Ishikawa (cell line): ENCODE data around the gene TRAIP.

Experiments used
- CEBPB ChIP-seq: IDR thresholded peaks from 2 replicates; pipeline ENCODE4 v1.6.1; 2012
- CREB1 ChIP-seq: IDR thresholded peaks from 2 replicates; pipeline ENCODE4 v1.6.1; 2012; ENCODE audit warnings: low read depth
- EP300 ChIP-seq: IDR thresholded peaks from 2 replicates; pipeline ENCODE4 v1.6.1; 2012; ENCODE audit warnings: borderline replicate concordance
- FOXM1 ChIP-seq: IDR thresholded peaks from 2 replicates; pipeline ENCODE4 v1.6.1; 2012; ENCODE audit warnings: low read depth, borderline replicate concordance
- RAD21 ChIP-seq: IDR thresholded peaks from 2 replicates; pipeline ENCODE4 v1.6.1; 2012; ENCODE audit warnings: low read depth
- TAF1 ChIP-seq: IDR thresholded peaks from 2 replicates; pipeline ENCODE4 v1.6.1; 2012; ENCODE audit warnings: low read depth, mild to moderate bottlenecking
- YY1 ChIP-seq: IDR thresholded peaks from 2 replicates; pipeline ENCODE4 v1.6.1; 2012; ENCODE audit warnings: low read depth
- ZBTB7A ChIP-seq: IDR thresholded peaks from 2 replicates; pipeline ENCODE4 v1.6.1; 2012; ENCODE audit warnings: low read depth
- TF ChIP-seq, protein P1 (sequence below): IDR thresholded peaks from 2 replicates; pipeline ENCODE4 v1.6.1; 2012
- TF ChIP-seq, protein P2 (sequence below): IDR thresholded peaks from 2 replicates; pipeline ENCODE4 v1.6.1; 2012
- TF ChIP-seq, protein P3 (sequence below): IDR thresholded peaks from 2 replicates; pipeline ENCODE4 v1.6.1; 2012; ENCODE audit warnings: low read depth, mild to moderate bottlenecking

DNA sequence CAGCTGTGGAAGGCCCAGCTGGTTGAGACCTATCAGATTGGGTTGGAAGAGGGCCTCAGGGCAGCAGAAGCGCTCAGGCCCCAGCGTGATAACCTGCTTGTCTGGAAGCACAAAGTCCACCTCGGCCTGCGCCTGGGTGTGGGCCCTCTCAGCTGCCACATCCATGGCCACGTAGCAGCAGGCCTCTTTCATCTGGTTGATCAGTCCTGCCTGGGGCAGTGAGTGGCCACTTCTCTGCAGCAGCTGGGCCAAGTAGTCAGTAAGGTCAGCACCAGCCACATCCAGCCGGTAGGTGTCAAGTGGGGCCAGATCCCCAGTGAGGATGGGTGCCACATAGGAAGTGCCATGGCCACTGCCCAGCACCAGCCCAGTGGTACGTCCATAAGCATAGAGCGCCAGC is 17.3 kb upstream of the TRAIP start:
- TF ChIP-seq, protein P1, sequence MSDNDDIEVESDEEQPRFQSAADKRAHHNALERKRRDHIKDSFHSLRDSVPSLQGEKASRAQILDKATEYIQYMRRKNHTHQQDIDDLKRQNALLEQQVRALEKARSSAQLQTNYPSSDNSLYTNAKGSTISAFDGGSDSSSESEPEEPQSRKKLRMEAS, result no peak
- TF ChIP-seq RAD21 (no peak), CREB1 (no peak), EP300 (no peak), CEBPB (no peak), ZBTB7A (no peak), TAF1 (no peak), FOXM1 (no peak), YY1 (no peak)
- TF ChIP-seq, protein P2, sequence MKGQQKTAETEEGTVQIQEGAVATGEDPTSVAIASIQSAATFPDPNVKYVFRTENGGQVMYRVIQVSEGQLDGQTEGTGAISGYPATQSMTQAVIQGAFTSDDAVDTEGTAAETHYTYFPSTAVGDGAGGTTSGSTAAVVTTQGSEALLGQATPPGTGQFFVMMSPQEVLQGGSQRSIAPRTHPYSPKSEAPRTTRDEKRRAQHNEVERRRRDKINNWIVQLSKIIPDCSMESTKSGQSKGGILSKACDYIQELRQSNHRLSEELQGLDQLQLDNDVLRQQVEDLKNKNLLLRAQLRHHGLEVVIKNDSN, result no peak
- TF ChIP-seq, protein P3, sequence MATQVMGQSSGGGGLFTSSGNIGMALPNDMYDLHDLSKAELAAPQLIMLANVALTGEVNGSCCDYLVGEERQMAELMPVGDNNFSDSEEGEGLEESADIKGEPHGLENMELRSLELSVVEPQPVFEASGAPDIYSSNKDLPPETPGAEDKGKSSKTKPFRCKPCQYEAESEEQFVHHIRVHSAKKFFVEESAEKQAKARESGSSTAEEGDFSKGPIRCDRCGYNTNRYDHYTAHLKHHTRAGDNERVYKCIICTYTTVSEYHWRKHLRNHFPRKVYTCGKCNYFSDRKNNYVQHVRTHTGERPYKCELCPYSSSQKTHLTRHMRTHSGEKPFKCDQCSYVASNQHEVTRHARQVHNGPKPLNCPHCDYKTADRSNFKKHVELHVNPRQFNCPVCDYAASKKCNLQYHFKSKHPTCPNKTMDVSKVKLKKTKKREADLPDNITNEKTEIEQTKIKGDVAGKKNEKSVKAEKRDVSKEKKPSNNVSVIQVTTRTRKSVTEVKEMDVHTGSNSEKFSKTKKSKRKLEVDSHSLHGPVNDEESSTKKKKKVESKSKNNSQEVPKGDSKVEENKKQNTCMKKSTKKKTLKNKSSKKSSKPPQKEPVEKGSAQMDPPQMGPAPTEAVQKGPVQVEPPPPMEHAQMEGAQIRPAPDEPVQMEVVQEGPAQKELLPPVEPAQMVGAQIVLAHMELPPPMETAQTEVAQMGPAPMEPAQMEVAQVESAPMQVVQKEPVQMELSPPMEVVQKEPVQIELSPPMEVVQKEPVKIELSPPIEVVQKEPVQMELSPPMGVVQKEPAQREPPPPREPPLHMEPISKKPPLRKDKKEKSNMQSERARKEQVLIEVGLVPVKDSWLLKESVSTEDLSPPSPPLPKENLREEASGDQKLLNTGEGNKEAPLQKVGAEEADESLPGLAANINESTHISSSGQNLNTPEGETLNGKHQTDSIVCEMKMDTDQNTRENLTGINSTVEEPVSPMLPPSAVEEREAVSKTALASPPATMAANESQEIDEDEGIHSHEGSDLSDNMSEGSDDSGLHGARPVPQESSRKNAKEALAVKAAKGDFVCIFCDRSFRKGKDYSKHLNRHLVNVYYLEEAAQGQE, result no peak
